CD4-positive, alpha-beta T cell (primary cell): ENCODE measurements around the gene CNTN4. TPM values are rescaled to one million over a fixed set of nuclear protein-coding genes. Genes with fewer than 3 reads are reported as not detected.

Experiments used
- ATAC-seq: fragments of 200-7000 bp; cut with Tn5 transposase; one replicate; pipeline ENCODE4 v1.10.0; 2022; ENCODE audit warnings: mild to moderate bottlenecking; ENCODE audit not compliant: poor library complexity
- CTCF ChIA-PET: fragments of 350-600 bp; sonication (Branson Sonifier 250); formaldehyde crosslinking; loops from one replicate; lab custom pipeline; 2021; ENCODE audit warnings: antibody characterized with exemption, inconsistent platforms; lab: Charles Lee
- POLR2A ChIA-PET: fragments of 350-600 bp; sonication (Branson Sonifier 250); formaldehyde crosslinking; loops from one replicate; lab custom pipeline; 2021; ENCODE audit warnings: antibody characterized with exemption, inconsistent platforms; lab: Charles Lee
- DNase-seq, 14 experiments: peaks; one replicate each; pipeline ENCODE4 v3.0.0-alpha.2; 2013 to 2020; ENCODE audit warnings: mixed read lengths in 2 of 14
- H3K27ac ChIP-seq, 2 donors: one replicate each; pipeline versions ENCODE4 v1.5.1 to v1.7.0; 2013; ENCODE audit warnings: low read length in 2 of 2, low read depth in 1 of 2, mild to moderate bottlenecking in 1 of 2
- H3K27me3 ChIP-seq, 2 experiments: 1 replicate in 1 of 2; 2 replicates in 1 of 2; pipeline versions ENCODE4 v1.6.1 to v1.7.0; 2013; ENCODE audit warnings: low read length in 2 of 2, control low read depth in 1 of 2, mild to moderate bottlenecking in 1 of 2, moderate library complexity in 1 of 2; ENCODE audit not compliant: insufficient read depth in 2 of 2, control insufficient read depth in 1 of 2
- H3K36me3 ChIP-seq: one replicate; pipeline ENCODE4 v1.6.1; 2013; ENCODE audit warnings: low read length, control low read depth; ENCODE audit not compliant: insufficient read depth
- H3K4me1 ChIP-seq: one replicate; pipeline ENCODE4 v1.6.1; 2013; ENCODE audit warnings: low read length, control low read depth; ENCODE audit not compliant: insufficient read depth
- H3K4me3 ChIP-seq: one replicate; pipeline ENCODE4 v1.5.1; 2013; ENCODE audit warnings: mild to moderate bottlenecking, low read length, moderate library complexity
- H3K9me3 ChIP-seq, 2 experiments: 1 replicate in 1 of 2; 2 replicates in 1 of 2; pipeline versions ENCODE4 v1.6.1 to v1.7.0; 2013; ENCODE audit warnings: low read length in 2 of 2, mild to moderate bottlenecking in 2 of 2, control low read depth in 1 of 2, moderate library complexity in 1 of 2; ENCODE audit not compliant: control insufficient read depth in 1 of 2, insufficient read depth in 1 of 2
- H3K27ac Mint-ChIP-seq: one replicate; pipeline ENCODE4 v1.8.0; 2020; ENCODE audit warnings: mixed read lengths
- H3K27me3 Mint-ChIP-seq: one replicate; pipeline ENCODE4 v1.8.0; 2021; ENCODE audit warnings: mixed read lengths
- H3K36me3 Mint-ChIP-seq: one replicate; pipeline ENCODE4 v1.8.0; 2021; ENCODE audit warnings: low read depth, mixed read lengths
- H3K4me1 Mint-ChIP-seq: one replicate; pipeline ENCODE4 v1.8.0; 2021; ENCODE audit warnings: low read depth, mixed read lengths
- H3K4me3 Mint-ChIP-seq: one replicate; pipeline ENCODE4 v1.8.0; 2020; ENCODE audit warnings: mild to moderate bottlenecking, mixed read lengths
- H3K9me3 Mint-ChIP-seq: one replicate; pipeline ENCODE4 v1.8.0; 2020; ENCODE audit warnings: mixed read lengths
- intact Hi-C, 2 experiments: fragments of 100-400 bp; cut with DNase I in 1 of 2; cut with micrococcal nuclease in 1 of 2; formaldehyde crosslinking; loops; one replicate each; pipeline versions ENCODE4 v1.15.1 to v1.9.0; 2023 to 2025; cut with DNase I, micrococcal nuclease
- total RNA-seq, 174 experiments: library from RNA in 2 of 174; stranded (reverse) in 2 of 174; gene quantifications; one replicate each; pipeline ENCODE4 v1.2.3 and lab custom pipeline; 2021 to 2026
- TF ChIP-seq, protein P1 (sequence below): fragments of 200-600 bp; IDR thresholded peaks from one replicate; pipeline ENCODE4 v1.8.0; 2022; ENCODE audit warnings: antibody characterized with exemption, mild to moderate bottlenecking

Gene CNTN4
- total RNA-seq, 2 experiments from 2014 or later: not detected

GRCh38 chr3:2218816-2219215, 120.2 kb downstream of the CNTN4 start:
- Mint-ChIP-seq H3K27me3 (no peaks in the 10 kb centered on the region), H3K36me3 (no peaks in the 10 kb centered on the region), H3K4me1 (no peaks in the 10 kb centered on the region), H3K9me3 (peaks cover 3% of the 10 kb centered on the region), H3K4me3 (no peak overlapping the region), H3K27ac (no peak overlapping the region)
- no peaks in the 10 kb centered on the region for H3K4me1 ChIP-seq
- POLR2A ChIA-PET: no interaction called here
- intact Hi-C loops: no loop called here
- no peak overlapping the region for H3K4me3 ChIP-seq
- DNase-seq (no peak), ATAC-seq (no peak)
- no peak overlapping the region for H3K27ac ChIP-seq
- TF ChIP-seq, protein P1, sequence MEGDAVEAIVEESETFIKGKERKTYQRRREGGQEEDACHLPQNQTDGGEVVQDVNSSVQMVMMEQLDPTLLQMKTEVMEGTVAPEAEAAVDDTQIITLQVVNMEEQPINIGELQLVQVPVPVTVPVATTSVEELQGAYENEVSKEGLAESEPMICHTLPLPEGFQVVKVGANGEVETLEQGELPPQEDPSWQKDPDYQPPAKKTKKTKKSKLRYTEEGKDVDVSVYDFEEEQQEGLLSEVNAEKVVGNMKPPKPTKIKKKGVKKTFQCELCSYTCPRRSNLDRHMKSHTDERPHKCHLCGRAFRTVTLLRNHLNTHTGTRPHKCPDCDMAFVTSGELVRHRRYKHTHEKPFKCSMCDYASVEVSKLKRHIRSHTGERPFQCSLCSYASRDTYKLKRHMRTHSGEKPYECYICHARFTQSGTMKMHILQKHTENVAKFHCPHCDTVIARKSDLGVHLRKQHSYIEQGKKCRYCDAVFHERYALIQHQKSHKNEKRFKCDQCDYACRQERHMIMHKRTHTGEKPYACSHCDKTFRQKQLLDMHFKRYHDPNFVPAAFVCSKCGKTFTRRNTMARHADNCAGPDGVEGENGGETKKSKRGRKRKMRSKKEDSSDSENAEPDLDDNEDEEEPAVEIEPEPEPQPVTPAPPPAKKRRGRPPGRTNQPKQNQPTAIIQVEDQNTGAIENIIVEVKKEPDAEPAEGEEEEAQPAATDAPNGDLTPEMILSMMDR: no peak
- H3K36me3 ChIP-seq: no peaks in the 10 kb centered on the region
- CTCF ChIA-PET: no interaction called here
- H3K27me3 ChIP-seq: no peaks in the 10 kb centered on the region
- H3K9me3 ChIP-seq: no peaks in the 10 kb centered on the region

GRCh38 chr3:2236203-2236602, 137.5 kb downstream of the CNTN4 start:
- POLR2A ChIA-PET: no interaction called here
- TF ChIP-seq, protein P1: no peak
- intact Hi-C loops: no loop called here
- CTCF ChIA-PET: no interaction called here
- Mint-ChIP-seq H3K36me3 (no peaks in the 10 kb centered on the region), H3K27me3 (no peaks in the 10 kb centered on the region), H3K9me3 (no peaks in the 10 kb centered on the region), H3K4me1 (no peaks in the 10 kb centered on the region), H3K27ac (no peak overlapping the region), H3K4me3 (no peak overlapping the region)
- Histone ChIP-seq H3K4me3 (no peak overlapping the region), H3K9me3 (no peaks in the 10 kb centered on the region), H3K36me3 (no peaks in the 10 kb centered on the region), H3K27ac (no peak overlapping the region), H3K4me1 (no peaks in the 10 kb centered on the region), H3K27me3 (no peaks in the 10 kb centered on the region)
- DNase-seq (no peak), ATAC-seq (no peak)

- CTCF ChIA-PET: no interaction called here
- Histone ChIP-seq H3K4me3 (no peak overlapping the region), H3K27ac (no peak overlapping the region), H3K4me1 (no peaks in the 10 kb centered on the region), H3K9me3 (no peaks in the 10 kb centered on the region), H3K27me3 (no peaks in the 10 kb centered on the region), H3K36me3 (no peaks in the 10 kb centered on the region)
- Mint-ChIP-seq H3K36me3 (no peaks in the 10 kb centered on the region), H3K27ac (no peak overlapping the region), H3K4me3 (no peak overlapping the region), H3K4me1 (no peaks in the 10 kb centered on the region), H3K9me3 (no peaks in the 10 kb centered on the region), H3K27me3 (no peaks in the 10 kb centered on the region)
- ATAC-seq (no peak), DNase-seq (no peak)
- intact Hi-C loops: no loop called here
- POLR2A ChIA-PET: no interaction called here
- TF ChIP-seq, protein P1: no peak
These were observed 145.5 kb downstream of the CNTN4 start for GRCh38 chr3:2244137-2244536.
